CD4-positive, alpha-beta T cell treated with Interleukin-17A for 4 hours (primary cell): ENCODE data around the gene WNT7A.

Experiments
- DNase-seq: peaks from one replicate; pipeline ENCODE4 v3.0.0-alpha.2; 2020; ENCODE audit warnings: mixed read lengths

WNT7A gene

DNA sequence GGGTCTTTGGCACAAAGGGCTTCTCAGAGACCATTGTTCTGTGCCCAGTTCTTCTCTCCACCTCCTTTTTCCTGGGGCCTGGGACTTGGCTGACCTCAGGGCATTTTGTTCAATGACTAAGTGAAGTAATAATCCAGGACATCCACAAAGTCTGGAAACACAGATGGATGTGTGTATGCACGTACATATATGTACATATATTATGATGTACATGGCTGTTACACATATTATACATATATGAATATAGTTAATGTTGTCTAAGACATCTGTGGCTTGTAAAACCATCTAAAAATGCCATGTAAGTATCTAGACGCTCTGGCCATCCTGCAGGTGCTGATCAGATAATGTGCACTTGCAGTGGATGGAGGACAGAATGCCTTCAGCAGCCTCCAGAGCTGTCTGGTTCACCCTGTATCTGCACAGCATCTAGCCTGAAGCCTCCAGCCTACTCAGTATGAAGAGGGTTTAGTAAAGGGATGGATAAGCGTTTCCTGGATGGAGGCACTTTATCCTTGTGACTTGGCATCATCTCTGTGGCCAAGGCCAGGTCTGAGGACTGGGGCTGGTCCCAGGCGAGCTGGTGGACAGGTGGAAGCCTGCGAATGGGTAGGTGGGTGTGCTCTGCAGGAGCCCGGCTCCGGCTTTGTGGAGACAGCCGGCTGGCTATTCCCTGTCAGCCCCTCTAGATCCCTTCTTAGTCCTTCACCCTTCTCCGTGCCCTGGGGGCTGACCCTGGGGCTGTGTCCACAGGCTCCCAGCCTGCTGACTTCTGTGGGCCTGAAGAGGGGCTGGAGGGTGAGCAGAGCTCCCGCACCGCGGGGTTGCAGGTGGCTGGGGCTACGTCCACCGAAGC, 88.4 kb downstream of the WNT7A start:
- DNase-seq = no peak

- DNase-seq = no peak
Measured at GRCh38 chr3:13790376-13791197, 89.3 kb downstream of the WNT7A start.

DNA sequence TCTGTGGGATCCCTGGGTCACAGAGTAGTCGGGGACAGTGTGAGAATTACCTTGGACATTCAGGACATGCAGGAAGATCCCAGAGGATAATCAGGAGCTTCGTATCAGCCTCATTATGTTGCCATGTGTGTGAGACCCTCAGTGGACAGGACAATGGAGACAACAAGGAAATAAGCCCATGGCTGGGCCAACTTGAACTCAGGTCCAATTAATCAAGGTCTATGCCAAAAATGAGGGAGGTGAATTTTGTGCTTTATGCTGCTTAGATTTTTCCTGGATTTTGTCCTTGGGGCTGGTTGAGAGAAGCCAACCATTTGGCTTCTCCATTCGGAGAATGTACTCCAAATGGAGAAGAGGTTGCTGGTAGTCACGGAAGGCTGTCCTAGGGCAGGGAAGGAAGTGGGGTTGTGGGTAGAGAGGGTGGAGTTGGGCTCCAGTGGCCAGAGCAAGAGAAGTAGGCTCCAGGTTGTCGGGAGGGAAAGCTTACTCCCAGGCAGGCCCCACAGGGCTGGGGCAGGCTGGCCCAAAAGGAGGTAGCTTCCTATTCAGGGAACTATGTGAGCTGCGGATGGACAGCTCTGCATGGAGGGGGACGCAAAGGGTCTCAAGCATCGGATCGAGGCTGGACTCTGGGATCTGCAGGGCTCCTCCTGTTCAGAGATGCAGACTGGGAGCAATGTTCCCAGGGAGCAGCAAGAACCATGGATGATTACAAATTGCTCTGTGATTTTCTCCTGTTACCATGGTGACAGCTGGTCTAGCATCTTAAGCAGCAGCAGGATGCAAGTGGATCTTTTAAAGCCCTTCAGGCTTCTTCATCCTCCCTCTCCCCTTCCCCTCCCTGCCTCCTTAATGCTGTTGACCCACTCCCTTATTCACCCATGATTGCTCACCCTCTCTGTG, 91.1 kb downstream of the WNT7A start:
- no peak for DNase-seq

DNA sequence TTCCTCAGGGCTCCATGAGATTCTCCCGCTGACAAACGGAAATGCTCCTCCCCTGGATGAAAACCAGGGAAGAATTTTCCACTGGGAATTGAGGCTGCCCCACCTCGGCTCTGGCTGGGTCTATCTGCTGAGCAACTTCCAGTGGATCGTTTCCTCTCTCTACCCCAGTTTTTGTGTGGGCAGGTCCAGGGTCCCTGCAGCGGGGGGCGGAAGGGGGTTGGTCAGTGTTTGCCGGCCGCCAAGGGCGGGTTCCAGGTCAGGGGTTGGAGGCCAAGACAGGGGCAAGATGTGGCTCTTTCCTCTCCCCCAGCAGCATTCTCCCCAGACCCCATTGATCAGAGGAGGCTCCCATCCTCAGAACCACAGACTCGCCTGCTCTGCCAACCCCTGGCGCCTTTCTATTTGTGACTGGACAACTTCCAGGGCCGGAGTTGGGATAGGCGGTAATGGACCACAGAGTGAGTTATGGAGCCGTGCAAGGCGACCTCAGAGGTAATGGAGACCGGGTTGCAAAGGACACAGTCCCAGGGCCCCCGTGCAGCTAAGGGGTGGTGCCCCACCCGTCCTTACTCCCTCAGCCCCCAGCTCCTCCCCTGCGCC, 92.2 kb downstream of the WNT7A start:
- DNase-seq = no peak

- no peak for DNase-seq
Measured at GRCh38 chr3:13786811-13787210, 93.1 kb downstream of the WNT7A start.

- no peak for DNase-seq
Measured at GRCh38 chr3:13785853-13786436, 93.9 kb downstream of the WNT7A start.

GRCh38 chr3:13785351-13785750, 94.5 kb downstream of the WNT7A start:
- DNase-seq = no peak

- no peak for DNase-seq
Measured at GRCh38 chr3:13783476-13783875, 96.4 kb downstream of the WNT7A start.

DNA sequence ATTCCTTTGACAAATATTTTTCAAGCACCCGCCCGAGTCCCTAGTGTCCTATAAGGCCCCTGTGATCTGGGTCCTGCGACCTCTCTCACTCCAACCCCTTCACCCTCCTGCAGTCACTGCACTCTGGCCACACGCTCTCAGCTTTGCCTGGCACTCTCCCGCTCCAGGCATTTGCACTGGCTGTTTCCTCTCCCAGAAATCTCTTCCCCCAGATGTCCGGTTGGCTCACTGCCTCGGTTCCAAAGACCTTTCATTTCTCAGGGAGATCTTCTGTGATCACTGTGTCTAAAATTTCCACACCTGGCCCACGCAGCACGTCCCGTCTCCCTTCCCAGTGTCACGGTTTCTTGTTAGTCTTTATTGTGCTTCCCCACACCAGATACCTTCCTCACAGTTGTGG, 97.4 kb downstream of the WNT7A start:
- DNase-seq = no peak

DNA sequence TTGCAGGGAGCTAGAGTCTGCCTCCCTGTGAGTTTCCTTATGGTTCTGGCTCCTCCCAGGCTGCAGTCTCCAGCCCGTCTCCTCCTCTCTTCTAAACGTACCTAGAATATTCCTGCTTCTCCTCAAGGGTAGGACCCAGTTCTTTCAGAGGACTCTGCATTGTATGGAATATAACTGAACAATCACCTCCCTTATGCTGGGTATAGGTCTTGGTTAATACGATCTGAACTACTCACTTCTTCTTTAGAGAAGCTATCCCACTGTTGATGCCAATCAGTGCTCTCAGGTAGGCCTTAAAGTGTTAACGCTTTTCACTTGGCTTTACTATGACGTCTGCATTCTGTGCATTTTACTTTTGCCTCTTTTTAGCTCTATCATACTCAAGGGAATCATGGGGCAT, 98.5 kb downstream of the WNT7A start:
- no peak for DNase-seq

- no peak for DNase-seq
Measured at GRCh38 chr3:13780432-13781176, 99.3 kb downstream of the WNT7A start.

GRCh38 chr3:13776253-13777050, 103.4 kb downstream of the WNT7A start:
- no peak for DNase-seq

- no peak for DNase-seq
Measured at GRCh38 chr3:13772885-13773745, 106.8 kb downstream of the WNT7A start.

DNA sequence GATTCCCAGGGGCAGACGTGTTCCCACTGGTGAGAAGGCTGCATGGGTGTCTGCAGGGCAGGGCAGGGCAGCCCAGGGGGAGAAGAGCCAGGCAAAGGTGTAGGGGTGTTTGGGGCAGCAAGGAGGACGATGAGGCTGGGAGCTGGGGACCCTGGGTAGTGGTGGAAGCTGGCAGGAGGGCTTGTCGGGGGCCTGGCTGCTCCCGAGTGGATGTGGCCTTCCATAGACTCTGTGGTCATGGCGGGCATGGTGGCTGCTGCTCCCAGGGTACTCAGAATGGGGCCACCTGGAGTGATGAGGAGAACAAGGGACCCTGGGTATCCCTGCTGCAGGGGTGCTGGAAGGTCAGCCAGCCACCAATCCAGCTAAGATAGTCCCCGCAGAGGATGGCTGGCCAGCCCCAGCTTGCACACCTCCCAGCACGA, 107.5 kb downstream of the WNT7A start:
- no peak for DNase-seq

GRCh38 chr3:13771496-13771895, 108.4 kb downstream of the WNT7A start:
- no peak for DNase-seq

GRCh38 chr3:13770170-13771169, 109.4 kb downstream of the WNT7A start:
- DNase-seq = peak; percentile 34

DNA sequence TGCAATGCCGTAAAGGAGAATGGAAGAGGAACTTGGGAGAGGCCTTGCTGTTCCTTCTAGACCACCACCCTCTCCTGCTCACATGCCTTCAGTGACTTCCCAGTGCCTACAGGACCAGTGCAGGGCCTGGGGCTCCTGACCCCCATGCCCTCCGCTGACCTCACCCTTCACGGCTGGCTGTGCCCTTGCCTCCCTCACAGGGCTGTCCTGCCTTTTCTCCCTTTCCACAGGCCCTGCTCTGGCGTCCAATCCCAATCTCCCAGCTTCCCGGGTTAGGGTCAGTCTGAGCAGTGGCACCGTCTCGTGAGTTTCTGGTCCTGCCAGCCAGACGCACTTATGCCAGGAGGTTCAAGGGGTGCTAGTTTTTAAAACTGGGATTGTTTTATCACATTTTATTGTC, 110.4 kb downstream of the WNT7A start:
- no peak for DNase-seq

DNA sequence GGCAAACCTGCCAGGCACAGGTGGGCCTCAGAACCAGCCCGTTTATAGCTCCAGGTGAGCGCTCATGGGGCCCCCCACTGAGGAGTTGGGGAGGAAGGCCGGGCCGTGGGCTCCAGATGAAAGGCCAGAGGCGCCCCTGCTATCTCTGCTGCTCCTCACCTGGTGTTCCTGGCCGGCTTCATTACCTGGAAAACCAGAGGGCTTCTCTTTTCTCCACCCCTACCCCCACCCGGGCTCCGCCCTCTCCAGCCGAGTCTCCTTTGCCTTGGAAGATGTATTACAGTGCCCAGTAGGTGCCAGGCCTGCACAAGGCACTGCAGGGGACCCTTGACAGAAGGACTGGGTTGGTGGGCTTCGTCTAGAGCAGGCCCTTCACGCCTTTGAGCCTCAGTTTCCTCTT, 111.4 kb downstream of the WNT7A start:
- no peak for DNase-seq
